Activated CD4-positive, alpha-beta T cell treated with anti-CD3 and anti-CD28 coated beads, Interleukin-2, amount 50 U/mL, for 48 hours (primary cell): ENCODE results near the gene SMARCA2.

Experiments used
- DNase-seq, 2 experiments: peaks; one replicate each; pipeline ENCODE4 v3.0.0-alpha.2; 2020

SMARCA2 gene

DNA sequence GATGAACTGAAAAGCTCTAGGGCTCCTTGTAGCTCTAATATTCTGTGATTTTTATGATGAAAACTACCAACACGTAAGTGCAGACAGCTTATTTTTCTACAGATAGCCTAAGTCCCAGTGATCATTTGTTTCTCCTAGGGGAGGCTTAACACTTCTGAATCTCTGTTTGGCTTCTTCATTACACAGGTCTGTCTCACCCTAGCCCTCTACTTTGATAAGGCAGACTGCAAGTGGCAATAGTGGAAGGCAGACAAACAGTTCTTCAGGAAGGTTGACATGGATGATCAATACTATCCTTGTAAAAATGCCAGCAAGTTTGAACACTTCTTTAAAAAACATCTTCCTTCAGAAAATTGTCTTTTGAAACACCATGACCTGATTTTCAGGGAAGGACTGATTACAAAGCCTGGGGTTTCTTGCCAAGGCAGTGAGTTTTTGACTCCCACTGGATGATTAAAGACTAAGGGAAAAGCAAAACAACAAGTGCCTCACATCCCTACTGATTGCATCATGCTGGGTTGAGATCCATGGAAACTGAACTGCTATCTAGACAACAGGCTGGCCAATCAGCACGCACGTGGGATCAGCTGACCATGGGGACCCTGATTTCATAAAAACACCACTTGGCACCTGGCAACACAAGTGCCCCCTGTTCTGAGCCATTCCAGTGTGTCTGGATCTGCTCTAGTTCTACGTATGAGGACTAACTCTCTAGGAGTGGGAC lies 212.2 kb downstream of the SMARCA2 start:
- no peak for DNase-seq

DNA sequence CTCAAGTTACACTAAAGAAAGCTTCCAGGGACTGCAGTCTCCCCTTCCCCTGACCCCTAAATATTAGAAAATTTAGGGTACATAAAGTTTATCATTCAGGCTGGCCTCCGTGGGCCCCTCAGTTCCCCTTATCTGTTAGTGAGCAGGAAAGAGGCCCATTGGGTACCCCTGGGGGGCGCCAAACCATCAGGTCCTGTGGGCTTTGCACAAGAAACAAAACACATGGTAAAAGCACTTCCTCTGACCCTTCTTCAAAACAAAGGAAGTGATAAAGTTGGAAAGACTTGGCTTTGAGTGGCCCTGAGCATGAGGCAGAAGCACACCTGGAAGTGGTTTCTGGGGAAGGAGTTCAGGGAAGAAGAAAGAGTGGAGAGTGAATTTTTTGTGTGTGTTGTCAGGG lies 213.0 kb downstream of the SMARCA2 start:
- peak; percentile 15 to 21 for DNase-seq

DNA sequence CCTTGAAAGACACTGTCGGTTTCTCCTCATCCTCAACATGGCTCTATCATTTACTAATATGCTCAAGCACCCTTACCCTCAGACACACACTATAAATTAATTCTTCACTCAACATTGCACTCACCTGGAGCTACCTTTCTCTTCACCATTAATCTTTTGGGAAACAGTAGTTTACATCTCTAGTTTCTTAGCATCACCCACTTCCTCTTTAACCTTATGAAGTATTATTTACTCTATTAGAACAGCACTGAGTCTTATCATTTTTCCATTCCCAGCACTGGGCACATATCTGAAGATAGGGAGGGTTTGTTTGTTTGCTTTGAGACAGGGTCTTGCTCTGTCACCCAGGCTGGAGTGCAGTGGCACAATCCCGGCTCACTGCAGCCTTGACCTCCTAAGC lies 213.5 kb downstream of the SMARCA2 start:
- no peak for DNase-seq

DNA sequence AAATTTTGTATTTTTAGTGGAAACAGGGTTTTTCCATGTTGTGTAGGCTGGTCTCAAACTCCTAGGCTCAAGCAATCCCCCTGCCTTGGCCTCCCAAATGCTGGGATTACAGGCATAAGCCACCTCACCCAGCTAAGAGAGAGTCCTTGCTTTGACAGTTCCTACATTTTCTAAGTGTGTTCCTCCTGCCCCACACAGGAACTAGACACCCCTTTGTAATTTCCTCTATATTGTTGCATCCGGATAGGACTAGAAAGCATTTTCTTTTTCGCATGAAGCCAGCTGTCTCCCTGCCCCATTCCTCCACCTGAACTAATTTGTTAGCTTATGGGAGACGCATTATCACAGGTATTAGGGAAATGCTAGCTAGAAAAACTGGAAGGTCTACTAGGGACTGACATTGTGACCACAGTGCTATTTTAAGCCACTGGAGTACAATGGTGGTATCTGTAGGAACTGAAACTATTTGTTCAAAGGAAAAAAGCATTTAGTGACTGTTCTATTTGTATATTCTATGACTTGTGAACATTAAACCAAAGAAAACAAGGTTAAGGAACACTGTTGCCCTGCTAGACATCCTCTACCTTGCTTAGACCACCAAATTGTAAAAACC lies 214.1 kb downstream of the SMARCA2 start:
- no peak for DNase-seq

DNA sequence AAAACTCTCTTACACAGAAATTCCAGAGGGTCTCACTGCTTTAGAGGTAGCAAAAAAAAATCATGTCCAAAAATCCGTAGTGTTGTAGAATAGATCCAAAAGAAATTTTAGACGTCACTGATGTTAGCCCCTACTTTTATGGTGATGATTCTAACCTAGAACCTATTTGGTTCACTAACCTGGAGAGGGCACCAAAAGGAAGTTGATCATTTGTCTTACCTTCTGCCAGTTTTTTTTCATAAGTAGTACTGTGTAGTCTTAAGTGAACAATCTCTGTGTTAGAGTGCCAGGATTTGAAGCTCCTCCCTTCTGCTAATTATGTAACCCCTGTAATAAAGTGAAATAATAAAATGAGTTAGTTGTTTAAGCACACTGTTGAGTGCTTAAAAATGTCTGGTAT lies 215.2 kb downstream of the SMARCA2 start:
- no peak for DNase-seq

DNA sequence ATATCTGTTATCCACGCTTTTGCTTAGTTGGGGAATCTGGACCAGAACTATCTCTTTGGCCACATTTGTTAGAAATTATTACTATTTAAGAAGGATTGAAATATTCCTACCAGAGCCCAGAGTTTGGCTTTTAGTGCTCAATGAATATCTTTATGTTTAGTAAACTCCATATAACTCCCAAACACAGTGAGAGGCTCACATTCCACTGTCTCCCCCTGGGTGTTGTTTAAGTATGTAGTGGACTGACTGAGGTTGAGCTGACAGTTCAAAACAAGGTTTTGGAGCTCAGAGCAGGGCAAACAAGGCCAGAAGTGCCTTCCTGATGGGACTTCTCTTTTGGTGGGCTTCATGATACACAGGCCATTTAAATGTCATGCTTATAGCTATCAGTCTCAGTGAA lies 216.0 kb downstream of the SMARCA2 start:
- no peak for DNase-seq

DNA sequence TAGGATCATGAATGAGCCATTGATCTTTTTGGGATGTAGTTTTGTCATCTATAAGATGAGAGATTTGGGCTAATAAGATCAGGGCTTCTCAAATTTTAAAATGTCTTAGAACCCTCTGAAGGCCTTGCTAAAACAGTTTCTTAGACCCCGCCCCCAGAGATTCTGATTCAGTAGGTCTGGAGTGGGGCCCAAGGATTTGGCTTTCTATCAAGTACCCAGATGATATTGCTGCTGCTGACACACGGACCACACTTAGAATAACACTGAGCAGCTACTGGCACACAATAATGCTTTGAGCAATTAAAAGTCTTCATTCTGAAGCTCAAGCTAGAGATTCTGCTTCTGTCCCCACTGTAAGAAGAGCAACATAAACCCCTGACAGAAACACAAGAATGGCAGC lies 216.7 kb downstream of the SMARCA2 start:
- DNase-seq, result no peak

DNA sequence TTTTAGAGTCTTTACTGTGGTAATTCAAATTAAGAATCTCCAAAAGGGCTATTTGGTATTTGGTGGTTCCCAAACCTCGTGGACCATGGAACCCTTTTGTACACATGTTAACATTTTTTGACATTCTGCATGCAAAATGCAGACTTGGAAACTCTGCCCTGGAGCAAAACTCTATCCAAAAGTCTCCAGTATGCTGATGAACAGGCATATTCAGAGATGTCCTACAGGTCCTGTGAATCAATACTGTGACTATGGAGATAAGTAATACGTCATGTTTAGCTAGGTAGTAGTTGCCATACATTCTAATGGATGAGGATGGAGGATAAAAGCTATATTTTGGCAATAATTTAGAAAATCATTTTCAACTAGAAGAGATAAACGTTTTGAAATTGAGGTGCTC lies 218.1 kb downstream of the SMARCA2 start:
- no peak for DNase-seq

DNA sequence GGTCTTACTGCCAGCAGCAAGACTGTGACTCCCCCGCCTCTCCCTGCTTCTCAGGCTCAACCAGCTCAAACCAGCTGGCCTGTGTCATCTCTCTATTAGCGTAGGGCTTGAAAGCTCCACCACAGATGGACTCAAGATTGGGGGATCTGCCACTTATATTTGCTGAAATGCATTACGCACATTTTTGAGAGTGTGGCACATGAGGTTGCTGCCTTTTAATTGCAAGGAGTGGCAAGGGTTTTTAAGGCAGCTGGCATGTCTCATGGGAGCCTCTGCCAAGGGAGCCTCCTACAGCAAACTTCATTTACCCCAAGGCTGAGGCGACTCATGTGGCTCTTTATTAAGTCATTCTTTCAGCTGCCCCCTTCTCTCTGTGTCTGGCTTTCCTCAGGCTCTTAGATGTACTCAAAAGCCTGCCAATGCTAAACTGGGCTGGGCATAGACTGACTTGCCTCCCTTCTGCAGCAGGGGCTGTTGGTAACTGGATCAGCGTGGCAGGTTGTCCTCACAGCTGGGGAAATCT lies 219.3 kb downstream of the SMARCA2 start:
- DNase-seq, result no peak

DNA sequence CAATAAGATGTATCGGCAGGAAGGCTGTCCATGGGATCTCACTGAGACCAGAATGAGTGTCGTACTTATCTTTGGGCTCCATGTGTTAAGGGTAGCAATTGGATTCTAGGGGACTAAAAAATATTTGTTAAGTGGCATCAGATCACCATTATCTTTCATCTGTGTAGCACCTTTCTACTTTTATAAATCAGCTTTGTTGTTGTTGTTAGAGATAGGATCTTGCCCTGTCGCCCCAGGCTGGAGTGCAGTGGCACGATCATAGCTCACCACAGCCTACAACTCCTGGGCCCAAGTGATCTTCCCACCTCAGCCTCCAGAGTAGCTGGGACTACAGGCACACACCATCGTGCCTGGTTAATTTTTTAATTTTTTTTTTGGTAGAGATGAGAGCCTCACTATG lies 220.5 kb downstream of the SMARCA2 start:
- no peak for DNase-seq

DNA sequence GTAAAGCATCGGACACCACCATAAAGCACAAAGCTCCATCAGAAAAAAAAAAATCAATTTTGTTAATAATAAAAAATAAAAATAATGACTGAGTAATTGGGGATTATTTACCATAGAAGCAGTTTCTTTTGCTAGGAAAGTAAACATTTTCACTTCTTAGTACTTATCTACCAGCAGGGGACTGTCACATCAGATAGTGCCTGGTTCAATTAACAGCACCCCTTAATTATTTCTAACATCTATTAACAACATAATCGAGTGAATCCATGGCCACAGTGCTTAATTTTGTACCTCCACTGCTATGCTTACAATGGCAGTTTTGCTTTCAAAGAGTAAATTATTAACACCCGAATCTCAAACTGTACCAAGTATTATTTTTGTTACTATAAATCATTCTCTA lies 221.7 kb downstream of the SMARCA2 start:
- no peak for DNase-seq

DNA sequence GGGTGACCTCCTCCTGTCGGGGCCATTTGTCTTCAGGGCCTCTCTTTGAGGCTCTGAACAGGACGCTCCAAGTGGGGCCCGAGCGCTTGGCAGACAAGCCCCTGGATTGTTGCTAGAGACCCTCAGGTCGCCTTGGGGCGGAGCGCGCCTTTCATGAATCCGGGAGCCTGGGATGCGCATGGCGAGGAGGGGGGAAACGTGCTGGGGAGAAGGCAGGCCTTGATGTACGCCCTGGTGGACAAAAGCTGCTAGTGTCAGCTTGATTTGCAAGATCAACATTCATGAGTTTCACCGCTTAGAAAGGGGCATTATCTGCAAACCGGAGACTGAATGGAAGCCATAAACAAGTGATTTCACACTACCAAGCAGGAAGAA lies 226.3 kb downstream of the SMARCA2 start:
- no peak for DNase-seq

DNA sequence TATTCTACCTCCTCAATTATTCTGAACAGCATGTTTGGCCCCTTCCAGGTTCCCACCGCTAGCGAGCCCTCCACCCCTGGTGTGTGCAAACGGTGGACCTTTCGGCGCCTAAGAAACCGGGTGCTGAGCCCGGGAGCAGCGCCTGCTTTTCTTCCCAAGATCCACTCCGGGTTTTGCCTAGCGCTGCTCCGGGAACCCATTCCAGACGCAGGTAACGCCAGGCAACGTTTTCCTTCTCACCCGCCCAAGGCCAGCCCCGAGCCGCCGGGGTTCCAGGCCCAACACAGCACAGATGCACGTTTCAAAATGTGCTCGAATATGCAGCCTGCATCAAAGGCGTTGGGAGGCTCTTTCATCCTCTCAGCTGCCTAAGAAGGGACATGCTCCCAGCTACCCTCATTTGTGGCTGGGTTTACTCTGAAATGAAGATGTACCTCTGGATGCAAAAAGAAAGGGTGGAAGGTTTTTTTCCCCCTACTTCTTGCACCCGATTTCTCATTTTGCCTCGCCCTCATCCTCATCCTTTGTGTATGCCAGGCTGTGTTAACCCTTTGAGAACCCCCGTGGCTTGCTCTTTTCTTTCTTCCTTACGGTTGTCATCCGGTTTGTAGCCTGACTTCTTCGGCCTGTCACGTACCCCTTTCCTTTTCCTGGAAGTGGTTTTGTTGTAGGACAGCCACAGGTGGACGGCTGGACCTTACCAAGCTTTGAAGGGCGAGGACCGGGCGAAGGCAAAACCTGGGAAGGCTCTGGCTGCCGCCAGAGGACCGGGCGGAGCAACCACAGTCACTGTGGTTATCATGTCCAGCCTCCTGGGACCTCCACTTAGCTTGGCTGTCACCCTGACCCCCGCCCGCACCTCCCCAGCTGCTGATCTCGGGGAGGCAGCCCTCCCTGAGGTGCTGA lies 226.9 kb downstream of the SMARCA2 start:
- DNase-seq, result peak; percentile 71 to 79

DNA sequence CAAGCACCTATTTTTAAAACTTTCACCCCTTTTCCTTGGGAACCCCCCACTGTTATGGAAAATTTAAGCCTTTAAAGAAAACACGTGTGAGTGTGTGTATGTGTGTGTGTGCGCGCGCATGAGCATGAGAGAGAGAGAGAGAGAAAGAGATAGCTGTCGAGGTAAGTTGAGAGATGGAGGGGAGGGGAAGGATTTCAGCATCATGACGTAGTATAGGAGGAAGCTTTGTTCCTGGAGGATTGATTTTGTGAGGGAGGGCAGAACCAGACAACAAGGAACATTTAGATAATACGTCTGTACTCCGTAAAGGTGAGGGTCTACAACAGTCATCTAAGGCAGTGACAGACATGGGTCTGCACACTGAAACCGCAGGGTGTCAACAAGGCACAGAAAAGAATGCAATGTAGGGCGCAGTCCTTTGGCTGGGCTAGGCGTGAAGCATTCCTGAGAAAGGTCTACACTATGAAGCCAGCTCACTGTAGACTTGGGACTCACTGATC lies 227.7 kb downstream of the SMARCA2 start:
- no peak for DNase-seq
